ENCODE results near the gene ATP10B. TPM values are rescaled to one million over a fixed set of nuclear protein-coding genes. Genes with fewer than 3 reads are reported as not detected.
"Not testable (repeated sequence)": the region's sequence is repeated elsewhere in the genome, so short reads cannot be mapped to it uniquely, and the experiment has no call there.

ATP10B gene
- total RNA-seq, 2 experiments from 2014 or later: not detected

GRCh38 chr5:160720822-160721221 lies 131.2 kb downstream of the ATP10B start:
- ChIA-PET CTCF (no interaction called here), POLR2A (no interaction called here)
- H3K4me1 Mint-ChIP-seq: no peaks in the 10 kb centered on the region
- no peak for DNase-seq
- H3K27me3 Mint-ChIP-seq: peaks cover 2% of the 10 kb centered on the region
- H3K4me3 Mint-ChIP-seq: no peak overlapping the region
- H3K27ac Mint-ChIP-seq: no peak overlapping the region
- H3K36me3 Mint-ChIP-seq (ENCODE audit: low read depth): no peaks in the 10 kb centered on the region
- no peaks in the 10 kb centered on the region for H3K9me3 Mint-ChIP-seq

GRCh38 chr5:160715508-160715907 lies 136.5 kb downstream of the ATP10B start:
- H3K4me1 Mint-ChIP-seq; H3K27me3 Mint-ChIP-seq; POLR2A ChIA-PET; H3K36me3 Mint-ChIP-seq (ENCODE audit: low read depth); H3K4me3 Mint-ChIP-seq; H3K27ac Mint-ChIP-seq; CTCF ChIA-PET; H3K9me3 Mint-ChIP-seq; DNase-seq: not testable (repeated sequence)

- ChIA-PET POLR2A (no interaction called here), CTCF (interaction anchor here (1.0 kb wide), 1 partner anchor 264 kb away, joined by 3 read pairs; no protein-coding TSS in a partner anchor)
- Mint-ChIP-seq H3K36me3 (ENCODE audit: low read depth) (no peaks in the 10 kb centered on the region), H3K9me3 (no peaks in the 10 kb centered on the region), H3K4me1 (no peaks in the 10 kb centered on the region), H3K27ac (no peak overlapping the region), H3K27me3 (peaks cover under 1% of the 10 kb centered on the region), H3K4me3 (no peak overlapping the region)
- DNase-seq: no peak
Measured at GRCh38 chr5:160703547-160704189, 148.3 kb downstream of the ATP10B start.

- no peak for DNase-seq
- ChIA-PET POLR2A (no interaction called here), CTCF (interaction anchor here (1.0 kb wide), 1 partner anchor 264 kb away, joined by 3 read pairs; no protein-coding TSS in a partner anchor)
- Mint-ChIP-seq H3K4me1 (no peaks in the 10 kb centered on the region), H3K36me3 (ENCODE audit: low read depth) (no peaks in the 10 kb centered on the region), H3K27me3 (peaks cover 2% of the 10 kb centered on the region), H3K4me3 (no peak overlapping the region), H3K9me3 (no peaks in the 10 kb centered on the region), H3K27ac (no peak overlapping the region)
Measured at GRCh38 chr5:160702934-160703333, 149.1 kb downstream of the ATP10B start.

GRCh38 chr5:160702311-160702803 lies 149.7 kb downstream of the ATP10B start:
- no peak overlapping the region for H3K4me3 Mint-ChIP-seq
- no peak overlapping the region for H3K27ac Mint-ChIP-seq
- peaks cover 2% of the 10 kb centered on the region for H3K27me3 Mint-ChIP-seq
- no peaks in the 10 kb centered on the region for H3K36me3 Mint-ChIP-seq (ENCODE audit: low read depth)
- no peak for DNase-seq
- CTCF ChIA-PET: no interaction called here
- no peaks in the 10 kb centered on the region for H3K9me3 Mint-ChIP-seq
- POLR2A ChIA-PET: no interaction called here
- no peaks in the 10 kb centered on the region for H3K4me1 Mint-ChIP-seq

- H3K4me3 Mint-ChIP-seq: no peak overlapping the region
- no peaks in the 10 kb centered on the region for H3K36me3 Mint-ChIP-seq (ENCODE audit: low read depth)
- no peak overlapping the region for H3K27ac Mint-ChIP-seq
- peaks cover 2% of the 10 kb centered on the region for H3K27me3 Mint-ChIP-seq
- H3K9me3 Mint-ChIP-seq: no peaks in the 10 kb centered on the region
- no peaks in the 10 kb centered on the region for H3K4me1 Mint-ChIP-seq
- no peak for DNase-seq
- CTCF ChIA-PET: no interaction called here
- POLR2A ChIA-PET: no interaction called here
Measured at GRCh38 chr5:160701403-160701802, 150.6 kb downstream of the ATP10B start.

GRCh38 chr5:160699301-160699700 lies 152.7 kb downstream of the ATP10B start:
- H3K27ac Mint-ChIP-seq: no peak overlapping the region
- ChIA-PET POLR2A (no interaction called here), CTCF (no interaction called here)
- H3K4me3 Mint-ChIP-seq: no peak overlapping the region
- no peak for DNase-seq
- no peaks in the 10 kb centered on the region for H3K9me3 Mint-ChIP-seq
- no peaks in the 10 kb centered on the region for H3K36me3 Mint-ChIP-seq (ENCODE audit: low read depth)
- peaks cover 2% of the 10 kb centered on the region for H3K27me3 Mint-ChIP-seq
- no peaks in the 10 kb centered on the region for H3K4me1 Mint-ChIP-seq

- Mint-ChIP-seq H3K27me3 (peaks cover 2% of the 10 kb centered on the region), H3K9me3 (no peaks in the 10 kb centered on the region), H3K27ac (no peak overlapping the region), H3K4me3 (no peak overlapping the region), H3K4me1 (peaks cover 2% of the 10 kb centered on the region), H3K36me3 (ENCODE audit: low read depth) (no peaks in the 10 kb centered on the region)
- POLR2A ChIA-PET: no interaction called here
- CTCF ChIA-PET: no interaction called here
- no peak for DNase-seq
Measured at GRCh38 chr5:160697281-160697680, 154.7 kb downstream of the ATP10B start.

- H3K27me3 Mint-ChIP-seq: peaks cover 2% of the 10 kb centered on the region
- ChIA-PET CTCF (no interaction called here), POLR2A (no interaction called here)
- H3K9me3 Mint-ChIP-seq: no peaks in the 10 kb centered on the region
- H3K27ac Mint-ChIP-seq: no peak overlapping the region
- no peaks in the 10 kb centered on the region for H3K36me3 Mint-ChIP-seq (ENCODE audit: low read depth)
- DNase-seq: no peak
- peaks cover 2% of the 10 kb centered on the region for H3K4me1 Mint-ChIP-seq
- no peak overlapping the region for H3K4me3 Mint-ChIP-seq
Measured at GRCh38 chr5:160694896-160695295, 157.1 kb downstream of the ATP10B start.

GRCh38 chr5:160693831-160694465 lies 158.1 kb downstream of the ATP10B start:
- Mint-ChIP-seq H3K4me1 (peaks cover 2% of the 10 kb centered on the region), H3K9me3 (no peaks in the 10 kb centered on the region), H3K27ac (no peak overlapping the region), H3K4me3 (no peak overlapping the region), H3K27me3 (peaks cover 2% of the 10 kb centered on the region), H3K36me3 (ENCODE audit: low read depth) (no peaks in the 10 kb centered on the region)
- ChIA-PET POLR2A (no interaction called here), CTCF (no interaction called here)
- DNase-seq: no peak

GRCh38 chr5:160692271-160692670 lies 159.7 kb downstream of the ATP10B start:
- DNase-seq: no peak
- POLR2A ChIA-PET: no interaction called here
- Mint-ChIP-seq H3K36me3 (ENCODE audit: low read depth) (no peaks in the 10 kb centered on the region), H3K27ac (no peak overlapping the region), H3K4me3 (no peak overlapping the region), H3K27me3 (no peaks in the 10 kb centered on the region), H3K9me3 (no peaks in the 10 kb centered on the region), H3K4me1 (peaks cover 2% of the 10 kb centered on the region)
- CTCF ChIA-PET: no interaction called here

GRCh38 chr5:160685695-160686094 lies 166.3 kb downstream of the ATP10B start:
- no peaks in the 10 kb centered on the region for H3K36me3 Mint-ChIP-seq (ENCODE audit: low read depth)
- H3K4me3 Mint-ChIP-seq: no peak overlapping the region
- CTCF ChIA-PET: interaction anchor here (0.7 kb wide), 1 partner anchor 341 kb away, joined by 3 read pairs; no protein-coding TSS in a partner anchor
- no peak for DNase-seq
- H3K27me3 Mint-ChIP-seq: peaks cover 3% of the 10 kb centered on the region
- H3K4me1 Mint-ChIP-seq: no peaks in the 10 kb centered on the region
- H3K9me3 Mint-ChIP-seq: no peaks in the 10 kb centered on the region
- POLR2A ChIA-PET: no interaction called here
- H3K27ac Mint-ChIP-seq: no peak overlapping the region

- POLR2A ChIA-PET: no interaction called here
- no peak overlapping the region for H3K4me3 Mint-ChIP-seq
- H3K27me3 Mint-ChIP-seq: peaks cover 3% of the 10 kb centered on the region
- H3K36me3 Mint-ChIP-seq (ENCODE audit: low read depth): no peaks in the 10 kb centered on the region
- H3K9me3 Mint-ChIP-seq: no peaks in the 10 kb centered on the region
- DNase-seq: no peak
- no peaks in the 10 kb centered on the region for H3K4me1 Mint-ChIP-seq
- CTCF ChIA-PET: interaction anchor here (0.7 kb wide), 1 partner anchor 340 kb away, joined by 3 read pairs; no protein-coding TSS in a partner anchor
- no peak overlapping the region for H3K27ac Mint-ChIP-seq
Measured at GRCh38 chr5:160685219-160685618, 166.8 kb downstream of the ATP10B start.

Measured in activated CD4-positive, alpha-beta memory T cell treated with anti-CD3 and anti-CD28 coated beads, Interleukin-2, amount 10 ng/mL, durations not matched to agents 7 days and 5 days (primary cell).